ENCODE measurements around the gene THOC2. TPM values are rescaled to one million over a fixed set of nuclear protein-coding genes. Genes with fewer than 3 reads are reported as not detected.
"Not testable (repeated sequence)": the region's sequence is repeated elsewhere in the genome, so short reads cannot be mapped to it uniquely, and the experiment has no call there.

THOC2 gene
- total and polyA plus RNA-seq, 12 donors = 30.0 to 106 (median 63.2) TPM

GRCh38 chrX:123685232-123685631 is 47.6 kb downstream of the THOC2 start:
- no peak for TF ChIP-seq CTCF (IDR thresholded peaks at IDR 0.05)
- TF ChIP-seq POLR2A (IDR thresholded peaks at IDR 0.05) = no peak
- no peaks in the 10 kb centered on the region for H3K27me3 ChIP-seq
- no peak overlapping the region for H3K4me3 ChIP-seq
- 65 to 82% (median 73%) methylated on average over 1 of the region's 1 CpG for WGBS, 4 donors
- H3K9me3 ChIP-seq (replicated peaks in 1 of 3) = no peaks in the 10 kb centered on the region
- intact Hi-C loops (cut with DNase I) = no loop called here
- H3K27ac ChIP-seq = no peak overlapping the region
- no peaks in the 10 kb centered on the region for H3K36me3 ChIP-seq (replicated peaks in 1 of 2)
- DNase-seq = no peak
- no peaks in the 10 kb centered on the region for H3K4me1 ChIP-seq (replicated peaks in 1 of 2)

- H3K9me3 ChIP-seq (replicated peaks in 1 of 3) = no peaks in the 10 kb centered on the region
- DNase-seq = no peak
- intact Hi-C loops (cut with DNase I) = no loop called here
- no peaks in the 10 kb centered on the region for H3K27me3 ChIP-seq
- TF ChIP-seq CTCF (IDR thresholded peaks at IDR 0.05) (no peak), POLR2A (IDR thresholded peaks at IDR 0.05) (no peak)
- H3K4me1 ChIP-seq (replicated peaks in 1 of 2) = no peaks in the 10 kb centered on the region
- H3K4me3 ChIP-seq = no peak overlapping the region
- no peaks in the 10 kb centered on the region for H3K36me3 ChIP-seq (replicated peaks in 1 of 2)
- H3K27ac ChIP-seq = no peak overlapping the region
These were observed 50.7 kb downstream of the THOC2 start for GRCh38 chrX:123682186-123682585.

GRCh38 chrX:123679733-123680460 is 53.0 kb downstream of the THOC2 start:
- H3K4me3 ChIP-seq; intact Hi-C loops (cut with DNase I); H3K27me3 ChIP-seq; H3K9me3 ChIP-seq (replicated peaks in 1 of 3); H3K27ac ChIP-seq; H3K4me1 ChIP-seq (replicated peaks in 1 of 2); DNase-seq; H3K36me3 ChIP-seq (replicated peaks in 1 of 2): not testable (repeated sequence)
- 79 to 96% (median 91%) methylated on average over 14 to 15 of the region's 15 CpGs for WGBS, 4 donors

GRCh38 chrX:123675154-123675553 is 57.7 kb downstream of the THOC2 start:
- WGBS, 4 donors = 84 to 100% (median 91%) methylated on average over 2 of the region's 2 CpGs
- Histone ChIP-seq H3K27me3 (no peaks in the 10 kb centered on the region), H3K4me1 (replicated peaks in 1 of 2) (no peaks in the 10 kb centered on the region), H3K36me3 (replicated peaks in 1 of 2) (no peaks in the 10 kb centered on the region), H3K27ac (no peak overlapping the region), H3K4me3 (no peak overlapping the region), H3K9me3 (replicated peaks in 1 of 3) (no peaks in the 10 kb centered on the region)
- intact Hi-C loops (cut with DNase I) = no loop called here
- DNase-seq = no peak
- TF ChIP-seq POLR2A (IDR thresholded peaks at IDR 0.05) (no peak), CTCF (IDR thresholded peaks at IDR 0.05) (no peak)

- intact Hi-C loops (cut with DNase I) = no loop called here
- Histone ChIP-seq H3K9me3 (replicated peaks in 1 of 3) (no peaks in the 10 kb centered on the region), H3K4me3 (no peak overlapping the region), H3K27ac (no peak overlapping the region), H3K27me3 (no peaks in the 10 kb centered on the region), H3K36me3 (replicated peaks in 1 of 2) (no peaks in the 10 kb centered on the region), H3K4me1 (replicated peaks in 1 of 2) (no peaks in the 10 kb centered on the region)
- no peak for DNase-seq
- TF ChIP-seq CTCF (IDR thresholded peaks at IDR 0.05) (no peak), POLR2A (IDR thresholded peaks at IDR 0.05) (no peak)
- 55 to 93% (median 81%) methylated on average over 1 of the region's 1 CpG for WGBS, 4 donors
These were observed 59.0 kb downstream of the THOC2 start for GRCh38 chrX:123673813-123674212.

All from adrenal gland (tissue), 12 donors.